GM23338 (cell line): ENCODE results near the gene GPRIN1. TPM values are rescaled to one million over a fixed set of nuclear protein-coding genes. Genes with fewer than 3 reads are reported as not detected.

Experiments used
- ATAC-seq: fragments of 200-7000 bp; cut with Tn5 transposase; 3 replicates; pipeline ENCODE4 v1.9.1; 2020
- DNase-seq: peaks from one replicate; pipeline ENCODE4 v3.0.0-alpha.2; 2015; ENCODE audit warnings: low spot score
- H2AFZ ChIP-seq: fragments of 200-600 bp; sonication (generic); 2 replicates; pipeline ENCODE4 v1.8.0; 2016; ENCODE audit warnings: antibody characterized with exemption, mild to moderate bottlenecking, moderate library complexity
- H3F3A ChIP-seq: fragments of 200-600 bp; sonication (generic); replicated peaks from 2 replicates; pipeline ENCODE4 v1.8.0; 2017; ENCODE audit warnings: antibody characterized with exemption, mixed run types, low read depth
- H3K27ac ChIP-seq: fragments of 200-600 bp; sonication (generic); 2 replicates; pipeline ENCODE4 v1.6.1; 2016; ENCODE audit warnings: low read depth
- H3K27me3 ChIP-seq: fragments of 200-600 bp; sonication (generic); 2 replicates; pipeline ENCODE4 v1.8.0; 2016; ENCODE audit warnings: mild to moderate bottlenecking, mixed run types, moderate library complexity; ENCODE audit not compliant: insufficient read depth
- H3K36me3 ChIP-seq: fragments of 200-600 bp; sonication (generic); 2 replicates; pipeline ENCODE4 v1.8.0; 2016; ENCODE audit warnings: mild to moderate bottlenecking; ENCODE audit not compliant: insufficient read depth
- H3K4me1 ChIP-seq: fragments of 200-600 bp; sonication (generic); 2 replicates; pipeline ENCODE4 v1.8.0; 2016; ENCODE audit warnings: mild to moderate bottlenecking, moderate library complexity; ENCODE audit not compliant: insufficient read depth
- H3K4me2 ChIP-seq: fragments of 200-600 bp; sonication (generic); 2 replicates; pipeline ENCODE4 v1.7.1; 2017; ENCODE audit warnings: mixed run types
- H3K4me3 ChIP-seq: fragments of 200-600 bp; sonication (generic); 2 replicates; pipeline ENCODE4 v1.6.1; 2016; ENCODE audit warnings: mixed run types
- H3K79me2 ChIP-seq: fragments of 200-600 bp; sonication (generic); replicated peaks from 2 replicates; pipeline ENCODE4 v1.8.0; 2017; ENCODE audit warnings: mild to moderate bottlenecking; ENCODE audit not compliant: insufficient read depth
- H3K9me2 ChIP-seq: fragments of 200-600 bp; sonication (generic); 2 replicates; pipeline ENCODE4 v1.8.0; 2017; ENCODE audit not compliant: insufficient read depth
- H4K20me1 ChIP-seq: fragments of 200-600 bp; sonication (generic); replicated peaks from 2 replicates; pipeline ENCODE4 v1.8.0; 2017; ENCODE audit warnings: mild to moderate bottlenecking; ENCODE audit not compliant: insufficient read depth
- H3K27ac Mint-ChIP-seq: 2 replicates; pipeline ENCODE4 v1.8.0; 2020; ENCODE audit warnings: inconsistent platforms, mild to moderate bottlenecking, moderate library complexity, mixed read lengths
- H3K27me3 Mint-ChIP-seq: 3 replicates; pipeline ENCODE4 v1.8.0; 2022; ENCODE audit warnings: low read depth, mild to moderate bottlenecking, moderate library complexity, mixed read lengths, inconsistent platforms; ENCODE audit not compliant: insufficient read depth, poor library complexity
- H3K36me3 Mint-ChIP-seq: 3 replicates; pipeline ENCODE4 v1.8.0; 2021; ENCODE audit warnings: low read depth, mild to moderate bottlenecking, inconsistent platforms, moderate library complexity, mixed read lengths
- H3K4me1 Mint-ChIP-seq: 3 replicates; pipeline ENCODE4 v1.8.0; 2020; ENCODE audit warnings: mild to moderate bottlenecking, inconsistent platforms, mixed read lengths
- H3K4me3 Mint-ChIP-seq: 3 replicates; pipeline ENCODE4 v1.8.0; 2021; ENCODE audit warnings: moderate library complexity, mild to moderate bottlenecking, inconsistent platforms, mixed read lengths
- H3K9me3 Mint-ChIP-seq: 3 replicates; pipeline ENCODE4 v1.8.0; 2020; ENCODE audit warnings: moderate library complexity, mild to moderate bottlenecking, inconsistent platforms, mixed read lengths
- CREB1 ChIP-seq: fragments of 250-450 bp; sonication (Bioruptor Pico); IDR thresholded peaks from 2 replicates; pipeline ENCODE4 v1.5.0; 2020; ENCODE audit warnings: low read depth, mild to moderate bottlenecking, moderate library complexity
- ETS1 ChIP-seq: IDR thresholded peaks from 2 replicates; pipeline ENCODE4 v1.6.1; 2016; ENCODE audit warnings: antibody characterized with exemption
- EZH2 ChIP-seq: fragments of 200-600 bp; sonication (generic); IDR thresholded peaks from one replicate; pipeline ENCODE4 v1.8.0; 2017; ENCODE audit warnings: antibody characterized with exemption, mild to moderate bottlenecking, low read depth; ENCODE audit not compliant: unreplicated experiment
- EZH2phosphoT487 ChIP-seq: fragments of 200-600 bp; sonication (generic); IDR thresholded peaks from one replicate; pipeline ENCODE4 v1.8.1; 2018; ENCODE audit warnings: antibody characterized with exemption; ENCODE audit not compliant: unreplicated experiment
- JUNB ChIP-seq: IDR thresholded peaks from one replicate; pipeline ENCODE4 v1.6.1; 2016; ENCODE audit warnings: antibody characterized with exemption; ENCODE audit not compliant: unreplicated experiment
- NANOG ChIP-seq: IDR thresholded peaks from 2 replicates; pipeline ENCODE4 v1.6.1; 2016; ENCODE audit warnings: antibody characterized with exemption, borderline replicate concordance
- POLR2AphosphoS5 ChIP-seq: IDR thresholded peaks from 2 replicates; pipeline ENCODE4 v1.6.1; 2016; ENCODE audit warnings: antibody characterized with exemption, low read depth
- STAT1 ChIP-seq: IDR thresholded peaks from one replicate; pipeline ENCODE4 v1.6.1; 2016; ENCODE audit warnings: antibody characterized with exemption; ENCODE audit not compliant: unreplicated experiment
- ZNF114 ChIP-seq: fragments of 250-450 bp; sonication (Bioruptor Pico); IDR thresholded peaks from 2 replicates; pipeline ENCODE4 v1.5.0; 2020; ENCODE audit warnings: mild to moderate bottlenecking, moderate library complexity
- ZNF331 ChIP-seq: fragments of 250-450 bp; sonication (Bioruptor Pico); IDR thresholded peaks from 2 replicates; pipeline ENCODE4 v1.5.0; 2020; ENCODE audit warnings: low read depth, mild to moderate bottlenecking, moderate library complexity
- polyA plus RNA-seq: library from polyadenylated mRNA; unstranded; fragments of >200 nt; fragmentation: Nextera tagmentation; extraction: Ambion mirVana; gene quantifications from 2 replicates; pipeline ENCODE4 v1.2.1, GENCODE V29; 2016
- total RNA-seq: library from RNA; depleted of rRNA; stranded (reverse); fragments of >200 nt; shearing (Covaris generic); gene quantifications from 2 replicates; pipeline ENCODE4 v1.2.3, GENCODE V29; 2014
- TF ChIP-seq, protein P1 (sequence below): IDR thresholded peaks from one replicate; pipeline ENCODE4 v1.6.1; 2018; ENCODE audit warnings: antibody characterized with exemption; ENCODE audit not compliant: unreplicated experiment
- TF ChIP-seq, protein P2 (sequence below): fragments of 250-450 bp; sonication (Bioruptor Pico); IDR thresholded peaks from 2 replicates; pipeline ENCODE4 v1.5.0; 2020; ENCODE audit warnings: mild to moderate bottlenecking, moderate library complexity

GPRIN1 gene
- total and polyA plus RNA-seq, 2 experiments from 2014 or later: 3.8 to 14.6 TPM

DNA sequence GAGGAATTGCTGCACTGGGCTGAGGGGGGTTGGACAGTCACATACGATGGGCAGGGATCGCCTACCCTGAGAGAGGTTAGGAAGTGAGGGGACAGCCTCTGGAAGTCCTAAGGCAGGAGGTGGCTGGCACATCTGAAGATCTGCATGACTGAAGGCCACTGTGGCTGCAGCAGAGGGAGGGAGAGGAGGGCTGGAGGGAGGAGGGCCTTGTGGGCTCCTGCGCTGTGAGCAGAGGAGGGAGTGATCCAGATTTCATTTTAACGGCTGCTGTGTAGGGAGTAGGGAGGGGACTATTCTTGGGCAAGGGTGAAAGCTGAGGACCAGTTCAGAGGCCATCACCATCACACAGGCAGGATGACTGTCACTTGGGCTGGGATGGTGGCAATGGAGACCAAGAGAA is 27.6 kb upstream of the GPRIN1 start:
- Mint-ChIP-seq H3K4me1 (peaks cover 38% of the 10 kb centered on the region), H3K27ac (no peak overlapping the region)
- peak; percentile 43 for ATAC-seq

DNA sequence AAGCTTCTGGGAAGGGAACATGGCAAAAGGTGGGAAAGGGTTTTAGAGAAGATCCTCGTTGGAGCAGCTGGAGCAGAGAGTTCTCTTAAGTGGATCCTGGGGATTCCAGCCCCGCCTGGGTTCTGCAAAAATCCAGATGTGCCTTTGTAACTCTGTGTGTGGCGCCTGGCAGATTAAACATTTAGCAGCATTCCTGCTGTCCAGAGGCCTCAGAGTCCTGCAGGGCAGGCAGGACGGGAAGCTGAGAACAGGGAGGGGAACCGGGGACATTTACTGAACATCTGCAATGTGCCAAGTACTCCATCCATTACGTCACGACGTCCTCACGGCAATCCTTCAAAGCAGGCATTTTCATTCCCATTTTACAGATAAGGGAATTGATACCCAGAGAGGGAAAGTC is 26.5 kb upstream of the GPRIN1 start:
- Histone ChIP-seq H3K4me2 (no peak overlapping the region), H2AFZ (no peak overlapping the region), H3K36me3 (no peaks in the 10 kb centered on the region), H3F3A (no peaks in the 10 kb centered on the region), H3K4me1 (peaks cover 5% of the 10 kb centered on the region; the same call in 1 of the 2 replicates), H3K27me3 (peaks cover 11% of the 10 kb centered on the region), H3K27ac (no peak overlapping the region), H3K9me2 (no peaks in the 10 kb centered on the region), H3K4me3 (no peak overlapping the region), H3K79me2 (no peaks in the 10 kb centered on the region), H4K20me1 (no peaks in the 10 kb centered on the region)
- peaks cover 5% of the 10 kb centered on the region; the same call in 2 of the 3 replicates for H3K9me3 Mint-ChIP-seq
- no peak overlapping the region for H3K27ac Mint-ChIP-seq
- no peak for ATAC-seq
- H3K4me3 Mint-ChIP-seq: no peak overlapping the region
- H3K4me1 Mint-ChIP-seq: peaks cover 32% of the 10 kb centered on the region
- H3K36me3 Mint-ChIP-seq: no peaks in the 10 kb centered on the region
- DNase-seq: no peak
- peaks cover 32% of the 10 kb centered on the region for H3K27me3 Mint-ChIP-seq
- TF ChIP-seq NANOG (no peak), STAT1 (no peak), ETS1 (no peak), EZH2 (no peak), EZH2phosphoT487 (no peak), JUNB (no peak), ZNF114 (CRISPR knock-in tag) (no peak), CREB1 (CRISPR knock-in tag) (no peak), POLR2AphosphoS5 (no peak)
- TF ChIP-seq, protein P1, sequence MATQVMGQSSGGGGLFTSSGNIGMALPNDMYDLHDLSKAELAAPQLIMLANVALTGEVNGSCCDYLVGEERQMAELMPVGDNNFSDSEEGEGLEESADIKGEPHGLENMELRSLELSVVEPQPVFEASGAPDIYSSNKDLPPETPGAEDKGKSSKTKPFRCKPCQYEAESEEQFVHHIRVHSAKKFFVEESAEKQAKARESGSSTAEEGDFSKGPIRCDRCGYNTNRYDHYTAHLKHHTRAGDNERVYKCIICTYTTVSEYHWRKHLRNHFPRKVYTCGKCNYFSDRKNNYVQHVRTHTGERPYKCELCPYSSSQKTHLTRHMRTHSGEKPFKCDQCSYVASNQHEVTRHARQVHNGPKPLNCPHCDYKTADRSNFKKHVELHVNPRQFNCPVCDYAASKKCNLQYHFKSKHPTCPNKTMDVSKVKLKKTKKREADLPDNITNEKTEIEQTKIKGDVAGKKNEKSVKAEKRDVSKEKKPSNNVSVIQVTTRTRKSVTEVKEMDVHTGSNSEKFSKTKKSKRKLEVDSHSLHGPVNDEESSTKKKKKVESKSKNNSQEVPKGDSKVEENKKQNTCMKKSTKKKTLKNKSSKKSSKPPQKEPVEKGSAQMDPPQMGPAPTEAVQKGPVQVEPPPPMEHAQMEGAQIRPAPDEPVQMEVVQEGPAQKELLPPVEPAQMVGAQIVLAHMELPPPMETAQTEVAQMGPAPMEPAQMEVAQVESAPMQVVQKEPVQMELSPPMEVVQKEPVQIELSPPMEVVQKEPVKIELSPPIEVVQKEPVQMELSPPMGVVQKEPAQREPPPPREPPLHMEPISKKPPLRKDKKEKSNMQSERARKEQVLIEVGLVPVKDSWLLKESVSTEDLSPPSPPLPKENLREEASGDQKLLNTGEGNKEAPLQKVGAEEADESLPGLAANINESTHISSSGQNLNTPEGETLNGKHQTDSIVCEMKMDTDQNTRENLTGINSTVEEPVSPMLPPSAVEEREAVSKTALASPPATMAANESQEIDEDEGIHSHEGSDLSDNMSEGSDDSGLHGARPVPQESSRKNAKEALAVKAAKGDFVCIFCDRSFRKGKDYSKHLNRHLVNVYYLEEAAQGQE: no peak
- TF ChIP-seq, protein P2, sequence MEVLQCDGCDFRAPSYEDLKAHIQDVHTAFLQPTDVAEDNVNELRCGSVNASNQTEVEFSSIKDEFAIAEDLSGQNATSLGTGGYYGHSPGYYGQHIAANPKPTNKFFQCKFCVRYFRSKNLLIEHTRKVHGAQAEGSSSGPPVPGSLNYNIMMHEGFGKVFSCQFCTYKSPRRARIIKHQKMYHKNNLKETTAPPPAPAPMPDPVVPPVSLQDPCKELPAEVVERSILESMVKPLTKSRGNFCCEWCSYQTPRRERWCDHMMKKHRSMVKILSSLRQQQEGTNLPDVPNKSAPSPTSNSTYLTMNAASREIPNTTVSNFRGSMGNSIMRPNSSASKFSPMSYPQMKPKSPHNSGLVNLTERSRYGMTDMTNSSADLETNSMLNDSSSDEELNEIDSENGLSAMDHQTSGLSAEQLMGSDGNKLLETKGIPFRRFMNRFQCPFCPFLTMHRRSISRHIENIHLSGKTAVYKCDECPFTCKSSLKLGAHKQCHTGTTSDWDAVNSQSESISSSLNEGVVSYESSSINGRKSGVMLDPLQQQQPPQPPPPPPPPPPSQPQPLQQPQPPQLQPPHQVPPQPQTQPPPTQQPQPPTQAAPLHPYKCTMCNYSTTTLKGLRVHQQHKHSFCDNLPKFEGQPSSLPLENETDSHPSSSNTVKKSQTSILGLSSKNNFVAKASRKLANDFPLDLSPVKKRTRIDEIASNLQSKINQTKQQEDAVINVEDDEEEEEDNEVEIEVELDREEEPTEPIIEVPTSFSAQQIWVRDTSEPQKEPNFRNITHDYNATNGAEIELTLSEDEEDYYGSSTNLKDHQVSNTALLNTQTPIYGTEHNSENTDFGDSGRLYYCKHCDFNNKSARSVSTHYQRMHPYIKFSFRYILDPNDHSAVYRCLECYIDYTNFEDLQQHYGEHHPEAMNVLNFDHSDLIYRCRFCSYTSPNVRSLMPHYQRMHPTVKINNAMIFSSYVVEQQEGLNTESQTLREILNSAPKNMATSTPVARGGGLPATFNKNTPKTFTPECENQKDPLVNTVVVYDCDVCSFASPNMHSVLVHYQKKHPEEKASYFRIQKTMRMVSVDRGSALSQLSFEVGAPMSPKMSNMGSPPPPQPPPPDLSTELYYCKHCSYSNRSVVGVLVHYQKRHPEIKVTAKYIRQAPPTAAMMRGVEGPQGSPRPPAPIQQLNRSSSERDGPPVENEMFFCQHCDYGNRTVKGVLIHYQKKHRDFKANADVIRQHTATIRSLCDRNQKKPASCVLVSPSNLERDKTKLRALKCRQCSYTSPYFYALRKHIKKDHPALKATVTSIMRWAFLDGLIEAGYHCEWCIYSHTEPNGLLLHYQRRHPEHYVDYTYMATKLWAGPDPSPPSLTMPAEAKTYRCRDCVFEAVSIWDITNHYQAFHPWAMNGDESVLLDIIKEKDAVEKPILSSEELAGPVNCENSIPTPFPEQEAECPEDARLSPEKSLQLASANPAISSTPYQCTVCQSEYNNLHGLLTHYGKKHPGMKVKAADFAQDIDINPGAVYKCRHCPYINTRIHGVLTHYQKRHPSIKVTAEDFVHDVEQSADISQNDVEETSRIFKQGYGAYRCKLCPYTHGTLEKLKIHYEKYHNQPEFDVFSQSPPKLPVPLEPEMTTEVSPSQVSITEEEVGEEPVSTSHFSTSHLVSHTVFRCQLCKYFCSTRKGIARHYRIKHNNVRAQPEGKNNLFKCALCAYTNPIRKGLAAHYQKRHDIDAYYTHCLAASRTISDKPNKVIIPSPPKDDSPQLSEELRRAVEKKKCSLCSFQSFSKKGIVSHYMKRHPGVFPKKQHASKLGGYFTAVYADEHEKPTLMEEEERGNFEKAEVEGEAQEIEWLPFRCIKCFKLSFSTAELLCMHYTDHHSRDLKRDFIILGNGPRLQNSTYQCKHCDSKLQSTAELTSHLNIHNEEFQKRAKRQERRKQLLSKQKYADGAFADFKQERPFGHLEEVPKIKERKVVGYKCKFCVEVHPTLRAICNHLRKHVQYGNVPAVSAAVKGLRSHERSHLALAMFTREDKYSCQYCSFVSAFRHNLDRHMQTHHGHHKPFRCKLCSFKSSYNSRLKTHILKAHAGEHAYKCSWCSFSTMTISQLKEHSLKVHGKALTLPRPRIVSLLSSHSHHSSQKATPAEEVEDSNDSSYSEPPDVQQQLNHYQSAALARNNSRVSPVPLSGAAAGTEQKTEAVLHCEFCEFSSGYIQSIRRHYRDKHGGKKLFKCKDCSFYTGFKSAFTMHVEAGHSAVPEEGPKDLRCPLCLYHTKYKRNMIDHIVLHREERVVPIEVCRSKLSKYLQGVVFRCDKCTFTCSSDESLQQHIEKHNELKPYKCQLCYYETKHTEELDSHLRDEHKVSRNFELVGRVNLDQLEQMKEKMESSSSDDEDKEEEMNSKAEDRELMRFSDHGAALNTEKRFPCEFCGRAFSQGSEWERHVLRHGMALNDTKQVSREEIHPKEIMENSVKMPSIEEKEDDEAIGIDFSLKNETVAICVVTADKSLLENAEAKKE (CRISPR knock-in tag): no peak

More for the DNA sequence above, 27.6 kb upstream of the GPRIN1 start:
- no peaks in the 10 kb centered on the region for H3K9me2 ChIP-seq
- Mint-ChIP-seq H3K27me3 (peaks cover 31% of the 10 kb centered on the region), H3K4me3 (no peak overlapping the region), H3K36me3 (no peaks in the 10 kb centered on the region), H3K9me3 (peaks cover 5% of the 10 kb centered on the region; the same call in 1 of the 3 replicates)
- H3K79me2 ChIP-seq: no peaks in the 10 kb centered on the region
- H3K4me3 ChIP-seq: no peak overlapping the region
- H3F3A ChIP-seq: no peaks in the 10 kb centered on the region
- no peak overlapping the region for H3K4me2 ChIP-seq
- no peak overlapping the region for H2AFZ ChIP-seq
- DNase-seq: no peak
- H3K27ac ChIP-seq: no peak overlapping the region
- no peaks in the 10 kb centered on the region for H4K20me1 ChIP-seq
- no peaks in the 10 kb centered on the region for H3K36me3 ChIP-seq
- H3K4me1 ChIP-seq: peaks cover 5% of the 10 kb centered on the region; the same call in 1 of the 2 replicates
- no peak for TF ChIP-seq ZNF331 (CRISPR knock-in tag)
- H3K27me3 ChIP-seq: no peaks in the 10 kb centered on the region; the same call in 1 of the 2 replicates
